GM18861 (cell line): ENCODE data around the gene PRR14L.
"Not testable (repeated sequence)": the region's sequence is repeated elsewhere in the genome, so short reads cannot be mapped to it uniquely, and the experiment has no call there.

Experiments
- ATAC-seq: cut with Tn5 transposase; IDR thresholded peaks from one replicate; pipeline ENCODE4 v1.9.1; 2021; ENCODE audit not compliant: unreplicated experiment

Gene PRR14L

GRCh38 chr22:31742115-31742514, 7.8 kb downstream of the PRR14L start:
- no peak for ATAC-seq

GRCh38 chr22:31740314-31740713, 9.6 kb downstream of the PRR14L start:
- ATAC-seq, result not testable (repeated sequence)

- no peak for ATAC-seq
Observed at GRCh38 chr22:31739795-31740201, 10.1 kb downstream of the PRR14L start.

GRCh38 chr22:31738566-31738965, 11.4 kb downstream of the PRR14L start:
- ATAC-seq, result no peak

- no peak for ATAC-seq
Observed at GRCh38 chr22:31737932-31738331, 12.0 kb downstream of the PRR14L start.

GRCh38 chr22:31736458-31736857, 13.5 kb downstream of the PRR14L start:
- ATAC-seq, result no peak

GRCh38 chr22:31734512-31734911, 15.4 kb downstream of the PRR14L start:
- ATAC-seq, result no peak

GRCh38 chr22:31733580-31734079, 16.3 kb downstream of the PRR14L start:
- no peak for ATAC-seq

- no peak for ATAC-seq
Observed at GRCh38 chr22:31732089-31732829, 17.7 kb downstream of the PRR14L start.

GRCh38 chr22:31730344-31730711, 19.6 kb downstream of the PRR14L start:
- no peak for ATAC-seq

GRCh38 chr22:31728857-31729256, 21.1 kb downstream of the PRR14L start:
- no peak for ATAC-seq

- no peak for ATAC-seq
Observed at GRCh38 chr22:31726692-31727091, 23.2 kb downstream of the PRR14L start.

- no peak for ATAC-seq
Observed at GRCh38 chr22:31723723-31724122, 26.2 kb downstream of the PRR14L start.

GRCh38 chr22:31719850-31720471, 30.0 kb downstream of the PRR14L start:
- no peak for ATAC-seq

GRCh38 chr22:31715147-31715778, 34.7 kb downstream of the PRR14L start:
- ATAC-seq, result no peak

GRCh38 chr22:31711226-31711625, 38.7 kb downstream of the PRR14L start:
- not testable (repeated sequence) for ATAC-seq

GRCh38 chr22:31707519-31707918, 42.4 kb downstream of the PRR14L start:
- ATAC-seq, result no peak

- no peak for ATAC-seq
Observed at GRCh38 chr22:31695423-31695822, 54.5 kb downstream of the PRR14L start.

GRCh38 chr22:31694046-31694445, 55.9 kb downstream of the PRR14L start:
- not testable (repeated sequence) for ATAC-seq

- no peak for ATAC-seq
Observed at GRCh38 chr22:31692186-31692886, 57.6 kb downstream of the PRR14L start.

GRCh38 chr22:31691408-31691807, 58.5 kb downstream of the PRR14L start:
- ATAC-seq, result no peak
